Body of pancreas (tissue), 4 donors: ENCODE data around the gene NAPG. TPM values are rescaled to one million over a fixed set of nuclear protein-coding genes. Genes with fewer than 3 reads are reported as not detected.

Experiments used
- ATAC-seq: fragments of 150-250 bp; one replicate; pipeline ENCODE4 v1.9.1; 2016
- DNase-seq, 4 donors: peaks; one replicate each; pipeline ENCODE4 v3.0.0-alpha.2; 2019
- H3K27ac ChIP-seq, 4 donors: fragments of 200-600 bp; sonication (generic); 1 replicate in 3 of 4; 2 replicates in 1 of 4; pipeline versions ENCODE4 v1.5.1 to v1.6.1; 2016 to 2019; ENCODE audit warnings: mild to moderate bottlenecking in 1 of 4, mixed read lengths in 1 of 4, moderate library complexity in 1 of 4
- H3K27me3 ChIP-seq, 2 donors: fragments of 200-600 bp; sonication (generic); one replicate each; pipeline ENCODE4 v1.6.0; 2016; ENCODE audit warnings: mild to moderate bottlenecking in 1 of 2
- H3K36me3 ChIP-seq, 2 donors: fragments of 200-600 bp; sonication (generic); replicated peaks in 1 of 2; 2 replicates each; pipeline ENCODE4 v1.5.1; 2016; ENCODE audit warnings: low read depth in 2 of 2; ENCODE audit not compliant: insufficient read depth in 1 of 2
- H3K4me1 ChIP-seq: fragments of 200-600 bp; sonication (generic); one replicate; pipeline ENCODE4 v1.6.0; 2016
- H3K4me3 ChIP-seq, 2 donors: fragments of 200-600 bp; sonication (generic); 1 replicate in 1 of 2; 2 replicates in 1 of 2; pipeline ENCODE4 v1.5.1; 2016 to 2019
- H3K9me3 ChIP-seq, 3 donors: fragments of 200-600 bp; sonication (generic); 1 replicate in 2 of 3; 2 replicates in 1 of 3; pipeline ENCODE4 v1.5.1; 2016
- CTCF ChIP-seq, 7 experiments: fragments of 450-650 bp in 4 of 7; fragments of 200-600 bp in 3 of 7; sonication (generic) in 3 of 7; IDR thresholded peaks; one replicate each; pipeline ENCODE4 v1.5.1; 2016 to 2019; ENCODE audit warnings: antibody characterized with exemption in 7 of 7
- POLR2A ChIP-seq, 3 donors: fragments of 450-650 bp; IDR thresholded peaks; one replicate each; pipeline ENCODE4 v1.6.1; 2016; ENCODE audit warnings: antibody characterized with exemption in 3 of 3, mild to moderate bottlenecking in 2 of 3
- WGBS, 2 donors: methylation state at CpG; one replicate each; pipeline ENCODE4 v1.1.5; 2017; 5-methylcytosine and 5-hydroxymethylcytosine counted together
- intact Hi-C: fragments of 100-400 bp; cut with DNase I; formaldehyde crosslinking; loops from one replicate; pipeline ENCODE4 v1.15.1; 2023
- total RNA-seq, 2 donors: library from RNA; depleted of rRNA; stranded (reverse); fragments of >200 nt; gene quantifications; one replicate each; pipeline ENCODE4 v1.1.0, GENCODE V29; 2016

The NAPG gene
- total RNA-seq, 2 donors from 2014 or later, result 22.4 to 27.5 TPM

- intact Hi-C loops, result no loop called here
- TF ChIP-seq POLR2A (IDR thresholded peaks at IDR 0.05), result no peak
- TF ChIP-seq CTCF (IDR thresholded peaks at IDR 0.05), result no peak
- Histone ChIP-seq H3K4me3 (no peak overlapping the region), H3K27me3 (no peaks in the 10 kb centered on the region), H3K27ac (no peak overlapping the region), H3K9me3 (no peaks in the 10 kb centered on the region), H3K36me3 (no peaks in the 10 kb centered on the region), H3K4me1 (no peaks in the 10 kb centered on the region)
- ATAC-seq (no peak), DNase-seq (no peak)
- WGBS, 2 donors, result 78 to 80% methylated on average over 12 of the region's 12 CpGs
Observed at GRCh38 chr18:10579079-10579867, 53.4 kb downstream of the NAPG start.

GRCh38 chr18:10580215-10580614 lies 54.4 kb downstream of the NAPG start:
- DNase-seq (no peak), ATAC-seq (no peak)
- H3K27ac ChIP-seq, result no peak overlapping the region
- no peaks in the 10 kb centered on the region for H3K4me1 ChIP-seq
- H3K36me3 ChIP-seq, result no peaks in the 10 kb centered on the region
- H3K4me3 ChIP-seq, result no peak overlapping the region
- no peaks in the 10 kb centered on the region for H3K27me3 ChIP-seq
- no peaks in the 10 kb centered on the region for H3K9me3 ChIP-seq
- WGBS, 2 donors, result 84 to 92% methylated on average over 4 of the region's 4 CpGs
- intact Hi-C loops, result no loop called here
- no peak for TF ChIP-seq CTCF (IDR thresholded peaks at IDR 0.05)
- no peak for TF ChIP-seq POLR2A (IDR thresholded peaks at IDR 0.05)

- Histone ChIP-seq H3K36me3 (no peaks in the 10 kb centered on the region), H3K27me3 (no peaks in the 10 kb centered on the region), H3K4me3 (no peak overlapping the region), H3K27ac (no peak overlapping the region), H3K4me1 (no peaks in the 10 kb centered on the region), H3K9me3 (no peaks in the 10 kb centered on the region)
- WGBS, 2 donors, result 71 to 83% methylated on average over 1 of the region's 1 CpG
- no peak for ATAC-seq
- DNase-seq, result no peak
- intact Hi-C loops, result no loop called here
- TF ChIP-seq POLR2A (IDR thresholded peaks at IDR 0.05) (no peak), CTCF (IDR thresholded peaks at IDR 0.05) (no peak)
Observed at GRCh38 chr18:10585260-10585659, 59.4 kb downstream of the NAPG start.

- Histone ChIP-seq H3K4me1 (no peaks in the 10 kb centered on the region), H3K36me3 (no peaks in the 10 kb centered on the region), H3K4me3 (no peak overlapping the region), H3K9me3 (no peaks in the 10 kb centered on the region), H3K27ac (no peak overlapping the region), H3K27me3 (no peaks in the 10 kb centered on the region)
- TF ChIP-seq CTCF (IDR thresholded peaks at IDR 0.05), result no peak
- no peak for TF ChIP-seq POLR2A (IDR thresholded peaks at IDR 0.05)
- ATAC-seq, result no peak
- no peak for DNase-seq
- intact Hi-C loops, result no loop called here
- WGBS, 2 donors, result 90 to 91% methylated on average over 23 to 28 of the region's 30 CpGs
Observed at GRCh38 chr18:10588975-10589374, 63.1 kb downstream of the NAPG start.

GRCh38 chr18:10590412-10590811 lies 64.6 kb downstream of the NAPG start:
- intact Hi-C loops, result no loop called here
- Histone ChIP-seq H3K36me3 (no peaks in the 10 kb centered on the region), H3K9me3 (no peaks in the 10 kb centered on the region), H3K27me3 (no peaks in the 10 kb centered on the region), H3K4me3 (no peak overlapping the region), H3K27ac (no peak overlapping the region), H3K4me1 (no peaks in the 10 kb centered on the region)
- TF ChIP-seq POLR2A (IDR thresholded peaks at IDR 0.05) (no peak), CTCF (IDR thresholded peaks at IDR 0.05) (no peak)
- WGBS, 2 donors, result 89 to 91% methylated on average over 8 of the region's 8 CpGs
- DNase-seq (no peak), ATAC-seq (no peak)
